ENCODE measurements around the gene WFDC1.

Gene WFDC1

DNA sequence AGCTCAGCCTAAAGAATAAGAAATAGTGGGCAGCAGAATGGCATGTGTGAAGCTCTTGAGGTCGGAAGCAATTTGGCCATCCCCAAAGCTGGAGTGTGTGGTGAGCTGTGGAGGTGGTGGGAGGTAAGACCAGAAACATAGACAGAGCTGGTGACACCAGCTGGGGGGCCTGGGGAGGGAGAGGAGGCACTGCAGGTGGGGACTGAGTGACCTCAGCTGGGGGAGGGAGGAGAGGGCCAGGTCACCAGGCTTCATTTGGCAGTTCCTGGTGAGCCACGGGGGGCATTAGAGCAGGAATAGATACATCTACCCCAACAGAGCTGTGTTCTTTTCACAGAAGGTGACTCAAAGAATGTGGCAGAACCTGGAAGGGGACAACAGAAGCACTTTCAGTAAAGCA lies 31.9 kb downstream of the WFDC1 start:
- no peak for TF ChIP-seq EZH2phosphoT487 (IDR thresholded peaks at IDR 0.05; ENCODE audit: low read depth)
- TF ChIP-seq, protein P1, sequence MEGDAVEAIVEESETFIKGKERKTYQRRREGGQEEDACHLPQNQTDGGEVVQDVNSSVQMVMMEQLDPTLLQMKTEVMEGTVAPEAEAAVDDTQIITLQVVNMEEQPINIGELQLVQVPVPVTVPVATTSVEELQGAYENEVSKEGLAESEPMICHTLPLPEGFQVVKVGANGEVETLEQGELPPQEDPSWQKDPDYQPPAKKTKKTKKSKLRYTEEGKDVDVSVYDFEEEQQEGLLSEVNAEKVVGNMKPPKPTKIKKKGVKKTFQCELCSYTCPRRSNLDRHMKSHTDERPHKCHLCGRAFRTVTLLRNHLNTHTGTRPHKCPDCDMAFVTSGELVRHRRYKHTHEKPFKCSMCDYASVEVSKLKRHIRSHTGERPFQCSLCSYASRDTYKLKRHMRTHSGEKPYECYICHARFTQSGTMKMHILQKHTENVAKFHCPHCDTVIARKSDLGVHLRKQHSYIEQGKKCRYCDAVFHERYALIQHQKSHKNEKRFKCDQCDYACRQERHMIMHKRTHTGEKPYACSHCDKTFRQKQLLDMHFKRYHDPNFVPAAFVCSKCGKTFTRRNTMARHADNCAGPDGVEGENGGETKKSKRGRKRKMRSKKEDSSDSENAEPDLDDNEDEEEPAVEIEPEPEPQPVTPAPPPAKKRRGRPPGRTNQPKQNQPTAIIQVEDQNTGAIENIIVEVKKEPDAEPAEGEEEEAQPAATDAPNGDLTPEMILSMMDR (IDR thresholded peaks at IDR 0.05; ENCODE audit: low read depth, low read length), result no peak
- no peaks in the 10 kb centered on the region for H4K20me1 ChIP-seq (ENCODE audit: insufficient read depth, low read length)
- H3K4me3 ChIP-seq (ENCODE audit: low read length), result no peak overlapping the region
- no peaks in the 10 kb centered on the region for H3K36me3 ChIP-seq (replicated peaks; ENCODE audit: low read depth, low read length)
- H3K9me3 ChIP-seq (ENCODE audit: insufficient read depth, low read length), result no peaks in the 10 kb centered on the region
- H3K27me3 ChIP-seq (ENCODE audit: low read depth, low read length), result peaks cover 10% of the 10 kb centered on the region
- no peak overlapping the region for H3K9ac ChIP-seq (ENCODE audit: low read length)
- H3K27ac ChIP-seq (ENCODE audit: low read length), result no peak overlapping the region
- no peaks in the 10 kb centered on the region for H3K79me2 ChIP-seq (ENCODE audit: low read length)
- H3K4me1 ChIP-seq (ENCODE audit: low read length), result no peaks in the 10 kb centered on the region
- no peak overlapping the region for H2AFZ ChIP-seq (ENCODE audit: low read depth, low read length)
- H3K4me2 ChIP-seq (ENCODE audit: low read length), result no peak overlapping the region

DNA sequence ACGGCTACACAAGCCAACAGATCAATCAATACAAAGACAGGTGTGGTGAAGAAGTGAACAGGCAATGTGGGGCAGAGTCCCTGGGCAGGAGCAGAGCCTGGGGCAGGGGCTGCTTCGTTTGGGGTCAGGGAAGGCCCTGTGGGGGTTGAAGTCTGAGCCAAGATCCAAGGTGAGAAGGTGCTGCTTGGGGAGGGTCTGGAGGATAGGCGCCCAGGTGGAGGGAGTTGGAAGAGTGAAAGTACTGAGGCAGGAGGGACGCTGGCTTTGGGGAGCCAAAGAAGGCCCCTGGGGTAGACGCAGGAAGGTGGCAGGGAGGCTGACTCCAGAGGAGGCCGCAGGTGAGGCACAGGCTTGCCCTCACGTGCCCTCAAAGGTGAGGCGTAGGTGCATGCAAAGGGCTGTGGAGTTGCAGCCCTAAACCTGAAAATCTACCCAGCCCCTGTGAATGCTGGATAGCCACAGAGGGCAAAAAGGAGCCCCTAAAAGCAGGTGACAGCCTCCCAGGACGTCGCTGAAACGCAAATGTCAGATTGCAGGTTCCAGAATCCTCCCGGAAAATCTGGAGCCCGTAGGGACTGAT lies 33.3 kb downstream of the WFDC1 start:
- TF ChIP-seq, protein P1 (IDR thresholded peaks at IDR 0.05; ENCODE audit: low read depth, low read length), result no peak
- TF ChIP-seq EZH2phosphoT487 (IDR thresholded peaks at IDR 0.05; ENCODE audit: low read depth), result no peak
- Histone ChIP-seq H4K20me1 (ENCODE audit: insufficient read depth, low read length) (no peaks in the 10 kb centered on the region), H3K4me3 (ENCODE audit: low read length) (no peak overlapping the region), H2AFZ (ENCODE audit: low read depth, low read length) (no peak overlapping the region), H3K79me2 (ENCODE audit: low read length) (no peaks in the 10 kb centered on the region), H3K36me3 (replicated peaks; ENCODE audit: low read depth, low read length) (no peaks in the 10 kb centered on the region), H3K9me3 (ENCODE audit: insufficient read depth, low read length) (no peaks in the 10 kb centered on the region), H3K4me2 (ENCODE audit: low read length) (no peak overlapping the region), H3K27me3 (ENCODE audit: low read depth, low read length) (peaks cover 11% of the 10 kb centered on the region), H3K4me1 (ENCODE audit: low read length) (no peaks in the 10 kb centered on the region), H3K27ac (ENCODE audit: low read length) (no peak overlapping the region), H3K9ac (ENCODE audit: low read length) (no peak overlapping the region)

DNA sequence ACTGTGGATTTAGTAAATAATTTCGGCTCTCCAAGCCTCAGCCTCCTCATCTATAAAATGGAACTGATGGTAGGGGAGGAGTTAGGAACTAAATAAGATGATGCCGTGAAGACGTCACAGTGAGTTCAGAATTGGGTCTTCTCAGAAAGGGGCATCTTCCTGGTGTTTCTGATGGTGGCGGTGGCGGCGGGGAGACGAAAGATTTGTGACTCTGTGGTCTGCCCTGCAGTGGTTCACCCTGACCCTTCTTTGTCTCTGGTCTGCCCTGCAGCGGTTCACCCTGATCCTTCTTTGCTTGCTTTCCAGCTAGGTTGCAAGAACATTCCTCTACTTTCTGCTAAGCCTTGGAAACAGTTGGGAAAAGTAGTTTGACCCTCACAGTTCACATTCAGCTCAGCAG lies 34.3 kb downstream of the WFDC1 start:
- Histone ChIP-seq H3K9ac (ENCODE audit: low read length) (no peak overlapping the region), H3K36me3 (replicated peaks; ENCODE audit: low read depth, low read length) (no peaks in the 10 kb centered on the region), H3K4me1 (ENCODE audit: low read length) (no peaks in the 10 kb centered on the region), H4K20me1 (ENCODE audit: insufficient read depth, low read length) (no peaks in the 10 kb centered on the region), H3K4me2 (ENCODE audit: low read length) (no peak overlapping the region), H3K27me3 (ENCODE audit: low read depth, low read length) (peaks cover 11% of the 10 kb centered on the region), H3K27ac (ENCODE audit: low read length) (no peak overlapping the region), H3K4me3 (ENCODE audit: low read length) (no peak overlapping the region), H2AFZ (ENCODE audit: low read depth, low read length) (no peak overlapping the region), H3K79me2 (ENCODE audit: low read length) (no peaks in the 10 kb centered on the region), H3K9me3 (ENCODE audit: insufficient read depth, low read length) (no peaks in the 10 kb centered on the region)
- TF ChIP-seq, protein P1 (IDR thresholded peaks at IDR 0.05; ENCODE audit: low read depth, low read length), result no peak
- no peak for TF ChIP-seq EZH2phosphoT487 (IDR thresholded peaks at IDR 0.05; ENCODE audit: low read depth)

DNA sequence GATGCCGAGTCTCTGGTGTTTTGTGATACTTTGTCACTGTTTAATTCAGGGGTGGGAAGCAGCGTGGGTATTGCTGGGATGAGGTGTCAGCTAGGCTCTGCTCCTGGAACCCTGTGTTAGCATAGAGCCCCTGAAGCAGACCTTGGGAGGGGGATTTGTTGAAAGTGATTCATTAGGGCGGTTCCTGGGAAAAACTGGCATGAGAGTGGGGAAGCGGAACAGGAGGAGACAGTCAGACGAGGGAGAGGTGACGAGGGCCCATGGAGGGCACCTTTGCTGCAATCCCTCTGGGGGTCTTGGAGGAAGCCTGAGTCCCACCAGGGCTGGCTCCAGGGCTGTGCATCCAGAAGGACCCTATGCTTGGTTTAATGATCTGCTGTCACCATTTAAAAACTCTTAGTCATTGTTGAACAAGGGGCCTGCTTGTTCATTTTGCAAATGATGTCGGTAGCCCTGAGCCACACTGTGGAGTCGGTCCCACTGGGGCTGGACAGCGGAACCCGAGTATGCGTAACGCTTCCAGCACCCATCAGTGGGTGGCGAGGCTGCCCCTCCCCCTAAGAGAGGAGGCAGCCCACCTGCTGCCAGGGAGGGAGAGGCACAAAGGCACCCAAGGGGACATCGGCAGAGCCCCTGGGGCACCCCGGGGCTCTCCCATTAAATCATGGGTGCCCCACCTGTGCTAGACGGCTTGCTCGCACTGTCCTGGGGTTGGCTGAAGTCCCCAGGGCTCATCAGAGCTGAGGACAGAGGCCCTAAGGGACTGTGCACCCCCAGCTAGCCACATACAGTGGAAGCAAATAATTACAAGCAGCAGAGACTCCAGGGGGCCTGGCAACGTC lies 35.4 kb downstream of the WFDC1 start:
- Histone ChIP-seq H3K4me3 (ENCODE audit: low read length) (no peak overlapping the region), H3K9me3 (ENCODE audit: insufficient read depth, low read length) (no peaks in the 10 kb centered on the region), H3K79me2 (ENCODE audit: low read length) (no peaks in the 10 kb centered on the region), H3K36me3 (replicated peaks; ENCODE audit: low read depth, low read length) (no peaks in the 10 kb centered on the region), H3K9ac (ENCODE audit: low read length) (no peak overlapping the region), H3K4me2 (ENCODE audit: low read length) (no peak overlapping the region), H3K27ac (ENCODE audit: low read length) (no peak overlapping the region), H4K20me1 (ENCODE audit: insufficient read depth, low read length) (no peaks in the 10 kb centered on the region), H3K4me1 (ENCODE audit: low read length) (no peaks in the 10 kb centered on the region), H2AFZ (ENCODE audit: low read depth, low read length) (no peak overlapping the region), H3K27me3 (ENCODE audit: low read depth, low read length) (peaks cover 13% of the 10 kb centered on the region)
- no peak for TF ChIP-seq EZH2phosphoT487 (IDR thresholded peaks at IDR 0.05; ENCODE audit: low read depth)
- TF ChIP-seq, protein P1 (IDR thresholded peaks at IDR 0.05; ENCODE audit: low read depth, low read length), result no peak

Measured in OCI-LY3 (cell line).